ENCODE measurements around the gene SYT5. TPM values are rescaled to one million over a fixed set of nuclear protein-coding genes. Genes with fewer than 3 reads are reported as not detected.
A peak's percentile ranks its signal among the peaks of the same experiment; 100 is the strongest.

The SYT5 gene
- total RNA-seq, 1 experiment from 2014 or later: 0.71 TPM

DNA sequence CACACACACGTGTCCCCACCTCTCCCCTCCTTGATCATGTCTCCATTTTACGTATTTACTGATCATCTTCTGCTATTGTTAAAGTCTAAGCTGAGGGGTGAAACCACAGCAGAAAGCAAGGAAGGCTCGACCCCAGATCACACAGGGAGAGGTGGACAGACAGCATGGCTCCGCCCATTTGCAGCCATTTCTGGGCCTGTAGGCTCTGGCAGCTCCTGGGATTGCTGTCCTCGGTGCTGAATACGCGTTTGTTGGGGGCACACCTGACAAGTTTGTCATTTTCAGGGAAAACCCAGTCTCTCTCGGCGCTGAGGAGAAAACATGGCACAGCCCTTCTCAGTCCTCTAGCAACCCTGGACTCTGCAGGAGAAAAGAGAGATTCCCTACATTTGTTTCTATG is 40.4 kb upstream of the SYT5 start:
- intact Hi-C loops (cut with micrococcal nuclease; ENCODE audit: unreplicated experiment): no loop called here
- TF ChIP-seq, protein P1, sequence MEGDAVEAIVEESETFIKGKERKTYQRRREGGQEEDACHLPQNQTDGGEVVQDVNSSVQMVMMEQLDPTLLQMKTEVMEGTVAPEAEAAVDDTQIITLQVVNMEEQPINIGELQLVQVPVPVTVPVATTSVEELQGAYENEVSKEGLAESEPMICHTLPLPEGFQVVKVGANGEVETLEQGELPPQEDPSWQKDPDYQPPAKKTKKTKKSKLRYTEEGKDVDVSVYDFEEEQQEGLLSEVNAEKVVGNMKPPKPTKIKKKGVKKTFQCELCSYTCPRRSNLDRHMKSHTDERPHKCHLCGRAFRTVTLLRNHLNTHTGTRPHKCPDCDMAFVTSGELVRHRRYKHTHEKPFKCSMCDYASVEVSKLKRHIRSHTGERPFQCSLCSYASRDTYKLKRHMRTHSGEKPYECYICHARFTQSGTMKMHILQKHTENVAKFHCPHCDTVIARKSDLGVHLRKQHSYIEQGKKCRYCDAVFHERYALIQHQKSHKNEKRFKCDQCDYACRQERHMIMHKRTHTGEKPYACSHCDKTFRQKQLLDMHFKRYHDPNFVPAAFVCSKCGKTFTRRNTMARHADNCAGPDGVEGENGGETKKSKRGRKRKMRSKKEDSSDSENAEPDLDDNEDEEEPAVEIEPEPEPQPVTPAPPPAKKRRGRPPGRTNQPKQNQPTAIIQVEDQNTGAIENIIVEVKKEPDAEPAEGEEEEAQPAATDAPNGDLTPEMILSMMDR (IDR thresholded peaks at IDR 0.05; ENCODE audit: unreplicated experiment): no peak
- Mint-ChIP-seq H3K36me3 (ENCODE audit: insufficient read depth, unreplicated experiment) (peaks cover 77% of the 10 kb centered on the region), H3K27ac (ENCODE audit: unreplicated experiment) (no peak overlapping the region), H3K9me3 (ENCODE audit: low read depth, unreplicated experiment) (peaks cover 6% of the 10 kb centered on the region), H3K27me3 (ENCODE audit: unreplicated experiment) (no peaks in the 10 kb centered on the region), H3K4me3 (ENCODE audit: low read depth, unreplicated experiment) (no peak overlapping the region), H3K4me1 (ENCODE audit: low read depth, unreplicated experiment) (peaks cover 25% of the 10 kb centered on the region)
- CTCF ChIA-PET: no interaction called here
- no TSS peak for BruUV-seq (replicated peaks)
- no peak for DNase-seq

DNA sequence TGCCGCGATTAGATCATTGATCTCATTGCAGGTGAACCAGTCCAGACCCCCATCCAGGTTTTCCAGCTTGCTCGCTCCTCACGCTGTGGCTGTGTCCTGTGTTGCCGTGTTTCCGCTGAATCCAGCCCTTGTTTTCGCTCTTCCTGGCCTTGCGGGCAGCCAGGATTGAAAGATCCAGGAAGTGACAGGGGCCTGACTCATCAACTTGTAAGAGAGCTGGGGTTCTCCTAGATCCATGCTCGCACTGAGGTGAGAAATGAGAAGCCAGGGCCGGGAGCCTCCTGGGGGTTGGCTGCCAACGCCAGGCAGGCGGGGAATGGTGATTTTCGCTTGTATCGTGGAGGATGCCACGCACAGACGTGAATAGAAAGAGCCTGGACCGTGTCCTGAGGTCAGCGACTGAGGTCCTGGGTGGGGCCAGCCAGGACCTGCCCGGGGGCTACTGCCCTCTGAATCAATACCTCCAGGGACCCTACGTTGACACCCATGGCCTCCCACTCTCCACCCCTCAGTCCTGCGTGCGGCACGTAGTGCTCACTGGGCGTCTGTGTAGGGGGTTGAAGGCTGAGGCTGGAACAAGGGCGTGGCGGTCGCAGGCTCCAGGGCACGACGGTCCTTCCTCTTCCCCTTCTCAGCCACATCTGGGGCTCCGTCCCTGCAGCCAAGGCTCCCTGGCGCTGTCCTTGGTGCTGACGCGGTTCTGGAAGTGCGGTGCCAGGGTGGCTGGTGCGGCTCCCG is 36.5 kb upstream of the SYT5 start:
- DNase-seq: peak; percentile 96
- TSS peak; percentile 78 for BruUV-seq (replicated peaks)
- intact Hi-C loops (cut with micrococcal nuclease; ENCODE audit: unreplicated experiment): loop anchor here (1.0 kb wide), 1 partner anchor 43 kb away; the partner anchor contains the start of gene PPP6R1
- H3K27ac Mint-ChIP-seq (ENCODE audit: unreplicated experiment): peak overlapping the region; percentile 95
- H3K4me3 Mint-ChIP-seq (ENCODE audit: low read depth, unreplicated experiment): peak overlapping the region; percentile 76
- peaks cover 63% of the 10 kb centered on the region for H3K36me3 Mint-ChIP-seq (ENCODE audit: insufficient read depth, unreplicated experiment)
- H3K9me3 Mint-ChIP-seq (ENCODE audit: low read depth, unreplicated experiment): peaks cover 9% of the 10 kb centered on the region
- TF ChIP-seq, protein P1 (IDR thresholded peaks at IDR 0.05; ENCODE audit: unreplicated experiment): no peak
- CTCF ChIA-PET: interaction anchor here (0.5 to 1.3 kb wide), 6 partner anchors 37 to 422 kb away, joined by 3 to 8 read pairs (median 5); partner anchors contain the start of genes DNAAF3, PPP6R1 and SYT5
- H3K4me1 Mint-ChIP-seq (ENCODE audit: low read depth, unreplicated experiment): peaks cover 26% of the 10 kb centered on the region
- no peaks in the 10 kb centered on the region for H3K27me3 Mint-ChIP-seq (ENCODE audit: unreplicated experiment)

DNA sequence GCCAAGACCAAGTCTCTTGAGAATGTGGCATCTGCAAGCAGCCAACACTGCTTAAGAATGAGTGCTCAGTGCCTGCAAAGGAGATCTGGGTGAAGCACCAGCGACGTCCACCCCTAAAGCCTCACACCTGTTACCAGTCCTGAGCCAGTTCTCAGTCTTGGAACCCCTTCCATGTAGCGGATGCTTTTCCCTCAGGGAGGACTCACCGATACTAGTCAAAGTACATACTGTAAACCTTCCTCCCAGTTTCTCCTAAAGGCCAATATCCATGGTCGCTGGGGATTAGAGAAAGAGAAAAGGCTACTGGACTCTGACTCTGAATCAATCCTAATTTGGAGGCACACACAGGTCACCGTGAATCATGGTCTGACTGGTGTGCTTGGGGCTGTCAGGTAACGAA is 33.5 kb upstream of the SYT5 start:
- Mint-ChIP-seq H3K4me1 (ENCODE audit: low read depth, unreplicated experiment) (peaks cover 45% of the 10 kb centered on the region), H3K4me3 (ENCODE audit: low read depth, unreplicated experiment) (no peak overlapping the region), H3K27me3 (ENCODE audit: unreplicated experiment) (no peaks in the 10 kb centered on the region), H3K27ac (ENCODE audit: unreplicated experiment) (no peak overlapping the region), H3K9me3 (ENCODE audit: low read depth, unreplicated experiment) (peaks cover 7% of the 10 kb centered on the region), H3K36me3 (ENCODE audit: insufficient read depth, unreplicated experiment) (peaks cover 51% of the 10 kb centered on the region)
- intact Hi-C loops (cut with micrococcal nuclease; ENCODE audit: unreplicated experiment): loop anchor here (5.0 kb wide), 1 partner anchor 36 kb away; no protein-coding TSS in a partner anchor
- no TSS peak for BruUV-seq (replicated peaks)
- TF ChIP-seq, protein P1 (IDR thresholded peaks at IDR 0.05; ENCODE audit: unreplicated experiment): no peak
- CTCF ChIA-PET: no interaction called here
- DNase-seq: no peak

DNA sequence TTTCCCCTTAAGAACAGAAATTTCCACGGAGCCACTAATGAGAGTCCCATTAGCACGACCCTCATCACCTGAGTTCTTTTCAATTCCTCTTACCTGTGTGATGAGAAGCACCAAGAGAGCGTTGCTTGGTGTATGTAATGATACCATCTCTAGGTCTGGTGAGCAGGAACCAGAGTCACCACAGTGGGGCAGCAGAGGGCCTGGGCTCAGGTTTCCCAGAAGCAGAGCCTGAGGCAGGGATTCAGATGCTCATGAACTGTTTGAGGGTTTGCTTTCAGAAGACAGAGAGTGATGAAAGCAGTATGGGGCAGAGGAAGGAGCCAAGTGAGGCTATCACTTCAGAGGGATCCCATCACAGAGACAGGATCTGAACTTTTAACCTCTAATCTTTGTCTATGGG is 32.4 kb upstream of the SYT5 start:
- peaks cover 44% of the 10 kb centered on the region for H3K36me3 Mint-ChIP-seq (ENCODE audit: insufficient read depth, unreplicated experiment)
- H3K9me3 Mint-ChIP-seq (ENCODE audit: low read depth, unreplicated experiment): peaks cover 7% of the 10 kb centered on the region
- intact Hi-C loops (cut with micrococcal nuclease; ENCODE audit: unreplicated experiment): loop anchor here (5.0 kb wide), 1 partner anchor 35 kb away; no protein-coding TSS in a partner anchor
- H3K4me3 Mint-ChIP-seq (ENCODE audit: low read depth, unreplicated experiment): no peak overlapping the region
- peaks cover 41% of the 10 kb centered on the region for H3K4me1 Mint-ChIP-seq (ENCODE audit: low read depth, unreplicated experiment)
- no TSS peak for BruUV-seq (replicated peaks)
- TF ChIP-seq, protein P1 (IDR thresholded peaks at IDR 0.05; ENCODE audit: unreplicated experiment): peak; percentile 36
- DNase-seq: peak; percentile 48
- no peaks in the 10 kb centered on the region for H3K27me3 Mint-ChIP-seq (ENCODE audit: unreplicated experiment)
- CTCF ChIA-PET: no interaction called here
- no peak overlapping the region for H3K27ac Mint-ChIP-seq (ENCODE audit: unreplicated experiment)
